Omental fat pad (tissue), 4 donors: ENCODE measurements around the gene RNF168. TPM values are rescaled to one million over a fixed set of nuclear protein-coding genes. Genes with fewer than 3 reads are reported as not detected.

Experiments used
- ATAC-seq: fragments of 150-250 bp; one replicate; pipeline ENCODE4 v1.9.1; 2016; ENCODE audit warnings: mild to moderate bottlenecking, moderate library complexity; ENCODE audit not compliant: low FRiP score
- DNase-seq: peaks from one replicate; pipeline ENCODE4 v3.0.0-alpha.2; 2019; ENCODE audit warnings: low spot score
- CTCF ChIP-seq, 3 donors: fragments of 450-650 bp; IDR thresholded peaks; one replicate each; pipeline ENCODE4 v1.5.1; 2016 to 2017; ENCODE audit warnings: antibody characterized with exemption in 3 of 3, mild to moderate bottlenecking in 3 of 3, moderate library complexity in 2 of 3
- small RNA-seq: library from RNA; depleted of rRNA; stranded (forward); fragments of <200 nt; gene quantifications from one replicate; pipeline ENCODE3, GENCODE V24; 2016
- total RNA-seq, 4 donors: library from RNA; depleted of rRNA; stranded (reverse); fragments of >200 nt; gene quantifications; one replicate each; pipeline ENCODE4 v1.1.0, GENCODE V29; 2016

Gene RNF168
- total RNA-seq, 4 donors from 2014 or later: 18.5 to 34.5 (median 20.2) TPM

- TF ChIP-seq CTCF (IDR thresholded peaks at IDR 0.05): no peak
- DNase-seq: no peak
- ATAC-seq: no peak
Observed at GRCh38 chr3:196419386-196419785, 84.2 kb downstream of the RNF168 start.

Small RNAs within 50 kb of the gene (small RNA-seq; reads per million reads assigned to genes)
- gene AC083822.1 (not detected), gene AC117490.1 (not detected), gene RPS29P3 (not detected)

Other genes with a start within 250 kb of the RNF168 start
- gene PCYT1A, start 216.0 kb downstream of the RNF168 start, total RNA-seq: 100 to 1,000 TPM in 1 of 4 donors, 10 to 100 TPM in 3; 68.1 to 120 (median 90.9) TPM
- 1 to 10 TPM in 3 of 4 donors, not detected in 1; 3.8 to 6.6 (median 4.6) TPM for gene DYNLT2B, start 185.5 kb downstream of the RNF168 start, total RNA-seq
- gene TM4SF19, start 165.4 kb downstream of the RNF168 start, total RNA-seq: 10 to 100 TPM in 1 of 4 donors, 1 to 10 TPM in 1, not detected in 2; 2.3 to 56.1 TPM
- 10 to 100 TPM; 11.2 to 22.7 (median 13.1) TPM for gene UBXN7, start 71.3 kb downstream of the RNF168 start, total RNA-seq
- not detected for gene SMCO1, start 11.6 kb upstream of the RNF168 start, total RNA-seq
- gene WDR53, start 64.8 kb upstream of the RNF168 start, total RNA-seq: 1 to 10 TPM; 2.4 to 5.6 (median 3.5) TPM
- gene FBXO45, start 64.9 kb upstream of the RNF168 start, total RNA-seq: 10 to 100 TPM in 1 of 4 donors, 1 to 10 TPM in 3; 7.0 to 11.3 (median 7.1) TPM
- gene NRROS, start 135.9 kb upstream of the RNF168 start, total RNA-seq: 10 to 100 TPM in 3 of 4 donors, 1 to 10 TPM in 1; 4.3 to 21.0 (median 19.4) TPM
- 1 to 10 TPM in 2 of 4 donors, under 1 TPM in 2; 0.94 to 2.5 (median 1.2) TPM for gene CEP19, start 208.5 kb upstream of the RNF168 start, total RNA-seq
- gene PIGX, start 208.6 kb upstream of the RNF168 start, total RNA-seq: 10 to 100 TPM; 13.0 to 19.4 (median 15.6) TPM
- gene PAK2, start 236.1 kb upstream of the RNF168 start, total RNA-seq: 100 to 1,000 TPM in 1 of 4 donors, 10 to 100 TPM in 3; 50.3 to 108 (median 81.0) TPM